Panc1 (cell line): Measurements from ENCODE around the gene MANF.
A peak's percentile ranks its signal among the peaks of the same experiment; 100 is the strongest.

Experiments
- CTCF ChIP-seq: fragments of 450-650 bp; IDR thresholded peaks from 2 replicates; pipeline ENCODE4 v1.5.1; 2017; ENCODE audit warnings: mild to moderate bottlenecking
- POLR2AphosphoS5 ChIP-seq: IDR thresholded peaks from 2 replicates; pipeline ENCODE4 v1.6.1; 2012; ENCODE audit warnings: mild to moderate bottlenecking, low read depth, low read length, moderate library complexity

- peak; percentile 89 for TF ChIP-seq CTCF
- no peak; the same call in 1 of the 2 replicates for TF ChIP-seq POLR2AphosphoS5
Measured at GRCh38 chr3:51389423-51390183, 4.5 kb downstream of the MANF start.
